DLD1 (cell line): ENCODE results near the gene RASA3.
"Not testable (repeated sequence)": the region's sequence is repeated elsewhere in the genome, so short reads cannot be mapped to it uniquely, and the experiment has no call there.

Source experiments
- in situ Hi-C: cut with HindIII; loops from 2 replicates; pipeline ENCODE4 v1.10.0; 2017; ENCODE audit warnings: low sequenced_read_pairs

RASA3 gene

DNA sequence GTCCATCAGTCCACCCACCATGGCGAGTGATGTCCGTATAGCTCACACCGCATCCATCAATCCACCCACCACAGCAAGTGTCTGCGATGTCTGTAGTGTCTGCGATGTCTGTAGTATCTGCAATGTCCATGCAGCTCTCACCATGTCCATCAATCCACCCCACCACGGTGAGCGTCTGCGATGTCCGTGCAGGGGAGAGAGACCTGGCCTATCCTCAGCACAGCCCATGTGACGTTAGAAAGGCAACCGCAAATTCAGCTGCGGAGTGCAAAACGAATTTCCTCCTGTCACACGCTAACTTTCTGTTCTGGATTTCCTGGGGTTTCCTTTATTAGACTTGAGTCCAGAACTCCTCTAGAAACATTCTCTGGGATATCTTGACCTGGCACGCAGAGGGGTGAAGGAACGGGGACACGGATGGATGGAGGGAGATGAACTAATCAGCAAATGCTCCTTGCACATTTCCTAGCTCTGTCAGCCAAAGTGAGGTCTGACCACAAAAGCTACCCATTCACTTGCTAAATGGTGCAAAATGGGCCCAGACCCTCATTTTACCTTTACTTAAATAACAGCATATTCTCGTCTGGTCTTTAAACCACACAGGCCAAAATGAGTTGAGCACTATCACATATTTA lies 18.3 kb downstream of the RASA3 start:
- in situ Hi-C loops = loop anchor here (5.0 kb wide), 1 partner anchor 57 kb away; no protein-coding TSS in a partner anchor

DNA sequence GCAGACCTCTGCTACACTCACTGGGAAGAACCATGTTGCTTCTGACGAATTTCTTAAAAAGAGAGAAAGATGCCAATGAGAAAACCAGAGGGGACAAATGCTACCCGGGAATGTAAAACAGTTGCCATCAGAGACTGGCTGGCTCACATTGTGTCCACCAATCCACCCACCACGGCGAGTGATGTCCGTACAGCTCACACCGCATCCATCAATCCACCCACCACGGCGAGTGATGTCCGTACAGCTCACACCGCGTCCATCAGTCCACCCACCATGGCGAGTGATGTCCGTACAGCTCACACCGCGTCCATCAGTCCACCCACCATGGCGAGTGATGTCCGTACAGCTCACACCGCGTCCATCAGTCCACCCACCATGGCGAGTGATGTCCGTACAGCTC lies 19.0 kb downstream of the RASA3 start:
- in situ Hi-C loops = loop anchor here (5.0 kb wide), 1 partner anchor 56 kb away; no protein-coding TSS in a partner anchor

DNA sequence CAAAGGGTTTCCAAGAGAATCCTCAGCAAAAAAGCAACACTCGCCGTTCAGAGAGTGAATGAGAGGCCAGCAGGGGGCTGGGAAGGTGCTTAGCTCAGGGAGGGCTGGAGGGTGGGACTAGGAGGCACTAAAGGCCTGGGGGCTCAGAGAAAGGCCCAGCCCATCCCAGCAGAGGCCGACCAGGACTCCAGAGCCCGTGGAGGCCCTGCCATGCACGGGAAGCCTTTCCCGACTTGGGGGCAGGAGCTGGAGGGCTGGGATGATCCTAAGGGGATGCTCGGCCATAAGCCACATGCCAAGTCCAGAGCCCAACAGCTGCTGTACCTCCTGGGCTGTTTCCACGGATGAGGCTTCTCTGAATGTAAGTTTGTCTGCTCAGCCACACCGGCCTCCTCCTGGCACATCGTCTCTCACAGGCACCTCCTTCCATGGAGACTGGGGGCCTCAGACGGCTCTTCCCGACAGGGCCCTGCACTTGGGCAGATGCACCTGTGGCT lies 19.5 kb downstream of the RASA3 start:
- in situ Hi-C loops = loop anchor here (5.0 kb wide), 1 partner anchor 56 kb away; no protein-coding TSS in a partner anchor

DNA sequence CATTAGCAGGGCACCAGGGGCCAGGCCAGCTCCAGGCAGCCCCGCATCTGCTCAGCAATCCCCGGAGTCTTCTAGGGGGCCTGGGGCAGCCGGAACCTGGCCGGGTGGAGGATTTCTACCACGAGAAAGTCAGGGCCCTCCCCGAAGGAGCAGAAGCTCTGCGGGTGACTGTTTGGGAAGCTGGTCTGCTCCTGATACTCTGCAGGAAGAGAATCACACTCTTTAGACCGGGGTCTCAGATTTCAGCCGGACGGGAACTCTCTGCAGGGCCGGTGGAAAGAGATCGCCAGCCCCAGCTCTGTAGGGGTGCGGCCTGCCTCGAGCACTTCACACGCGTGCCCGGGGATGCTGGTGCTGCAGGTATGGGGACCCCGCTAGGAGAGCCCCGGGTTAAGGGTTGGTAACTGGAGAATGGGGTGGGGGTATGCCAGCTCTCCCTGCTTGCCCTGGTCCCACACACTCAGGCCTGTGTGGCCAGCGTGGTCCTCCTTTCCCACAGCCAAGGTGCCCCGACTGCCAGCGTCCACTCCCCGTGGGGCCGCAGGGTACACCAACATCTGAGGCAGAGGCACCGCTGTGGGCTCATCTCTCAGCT lies 20.1 kb downstream of the RASA3 start:
- in situ Hi-C loops = loop anchor here (5.0 kb wide), 1 partner anchor 55 kb away; no protein-coding TSS in a partner anchor

DNA sequence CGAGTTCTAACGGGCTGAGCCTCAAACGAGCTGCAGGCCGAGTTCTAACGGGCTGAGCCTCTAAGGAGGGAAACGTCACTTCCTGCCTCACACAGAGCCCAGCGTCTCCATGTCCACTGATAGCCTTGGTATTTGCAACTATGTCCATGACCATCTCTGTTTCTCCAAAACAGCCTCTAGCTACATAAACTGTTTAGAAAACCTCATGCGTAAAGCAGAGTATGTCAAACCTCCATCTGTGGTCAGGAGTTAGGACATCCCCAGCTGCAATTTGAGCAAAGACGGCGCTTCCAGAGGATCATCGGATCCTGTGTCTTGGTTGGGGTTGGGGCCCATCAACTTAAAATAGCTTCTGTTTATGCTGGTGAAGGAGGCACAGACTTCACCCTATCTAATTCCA lies 20.8 kb downstream of the RASA3 start:
- in situ Hi-C loops = loop anchor here (5.0 kb wide), 1 partner anchor 54 kb away; no protein-coding TSS in a partner anchor

DNA sequence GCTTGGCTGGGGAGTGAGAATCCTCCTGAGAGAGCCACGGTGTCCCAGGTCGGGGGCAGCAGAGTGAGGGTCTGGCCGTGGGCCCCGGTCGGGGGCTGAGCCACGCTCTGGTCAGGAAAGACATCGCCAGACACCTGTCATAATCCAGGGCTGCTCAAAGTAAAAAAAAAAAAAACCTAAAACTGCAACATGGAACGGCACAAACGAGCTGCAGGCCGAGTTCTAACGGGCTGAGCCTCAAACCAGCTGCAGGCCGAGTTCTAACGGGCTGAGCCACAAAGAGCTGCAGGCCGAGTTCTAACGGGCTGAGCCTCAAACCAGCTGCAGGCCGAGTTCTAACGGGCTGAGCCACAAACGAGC lies 21.6 kb downstream of the RASA3 start:
- in situ Hi-C loops = loop anchor here (5.0 kb wide), 1 partner anchor 54 kb away; no protein-coding TSS in a partner anchor

DNA sequence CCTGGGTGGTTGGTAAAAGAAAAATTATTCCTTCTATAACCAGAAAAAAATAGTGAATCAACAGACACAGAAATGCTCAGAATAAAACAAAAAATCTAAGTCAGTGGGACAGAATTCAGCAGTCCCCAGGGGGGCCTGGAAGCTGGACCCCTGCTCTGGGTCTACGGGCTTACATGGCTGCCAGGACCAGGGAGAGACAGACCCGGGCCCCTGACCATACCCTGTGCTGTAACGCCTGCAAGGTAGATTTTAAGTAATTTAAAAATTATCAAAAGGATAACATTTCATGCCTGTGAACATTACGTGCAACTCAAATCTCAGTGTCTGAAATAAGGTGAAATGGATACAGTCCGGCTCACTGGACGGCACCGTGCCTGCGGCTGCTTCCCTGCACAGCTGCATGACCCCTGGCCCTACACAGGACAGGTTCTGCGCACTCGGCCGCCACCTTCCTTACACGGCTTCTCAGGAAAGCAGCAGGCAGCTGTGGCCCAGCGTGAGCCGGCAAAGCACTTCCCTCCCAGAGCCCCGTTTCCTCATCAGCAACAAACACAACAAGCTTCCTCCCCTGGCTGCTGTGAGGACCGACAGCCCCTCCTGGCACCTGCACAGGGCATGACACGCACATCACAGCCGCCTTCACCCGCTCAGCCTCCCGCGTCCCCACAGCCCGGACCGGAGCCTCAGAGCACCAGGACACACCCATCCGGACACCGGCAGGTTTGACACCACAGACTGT lies 22.2 kb downstream of the RASA3 start:
- in situ Hi-C loops = loop anchor here (5.0 kb wide), 1 partner anchor 53 kb away; no protein-coding TSS in a partner anchor

DNA sequence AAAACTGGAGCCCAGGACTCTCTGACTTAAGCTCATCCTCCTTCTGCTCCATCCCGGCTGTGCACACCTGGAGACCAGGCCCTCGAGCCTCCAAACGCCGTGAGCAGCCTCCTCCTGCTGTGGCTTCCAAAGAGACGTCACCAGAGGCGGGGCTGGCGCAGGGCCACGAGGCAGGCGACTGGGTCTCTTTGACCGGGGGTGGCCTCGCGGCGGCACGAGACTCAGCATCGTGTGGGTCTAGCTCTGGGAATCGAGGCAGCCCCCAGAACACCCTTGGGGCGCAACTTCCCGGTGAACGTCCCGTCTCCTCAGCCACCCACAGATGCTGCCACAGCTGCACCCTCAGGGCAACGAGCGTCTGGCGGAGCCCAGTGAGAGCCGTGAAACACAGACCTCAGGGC lies 22.8 kb downstream of the RASA3 start:
- in situ Hi-C loops = loop anchor here (5.0 kb wide), 1 partner anchor 52 kb away; no protein-coding TSS in a partner anchor

DNA sequence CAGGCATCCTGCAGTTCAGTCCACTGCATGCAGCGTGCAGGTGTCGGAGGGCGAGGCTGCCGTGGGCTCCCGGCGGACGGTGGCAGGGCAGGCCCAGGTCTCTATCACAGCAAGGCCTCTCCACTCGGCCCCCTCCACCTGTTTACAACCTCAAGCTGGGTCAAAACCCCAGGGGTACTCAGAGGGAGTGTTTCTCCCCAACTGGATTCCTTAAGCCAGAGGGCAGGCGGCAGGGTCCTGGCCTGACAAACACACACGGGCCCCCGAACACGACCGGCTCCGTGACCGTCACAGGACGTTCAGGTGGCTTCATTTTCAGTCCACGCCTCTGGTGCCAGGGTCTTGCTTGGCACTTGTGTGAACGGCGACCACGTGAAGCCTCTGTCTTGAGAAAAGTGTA lies 23.5 kb downstream of the RASA3 start:
- in situ Hi-C loops = no loop called here

DNA sequence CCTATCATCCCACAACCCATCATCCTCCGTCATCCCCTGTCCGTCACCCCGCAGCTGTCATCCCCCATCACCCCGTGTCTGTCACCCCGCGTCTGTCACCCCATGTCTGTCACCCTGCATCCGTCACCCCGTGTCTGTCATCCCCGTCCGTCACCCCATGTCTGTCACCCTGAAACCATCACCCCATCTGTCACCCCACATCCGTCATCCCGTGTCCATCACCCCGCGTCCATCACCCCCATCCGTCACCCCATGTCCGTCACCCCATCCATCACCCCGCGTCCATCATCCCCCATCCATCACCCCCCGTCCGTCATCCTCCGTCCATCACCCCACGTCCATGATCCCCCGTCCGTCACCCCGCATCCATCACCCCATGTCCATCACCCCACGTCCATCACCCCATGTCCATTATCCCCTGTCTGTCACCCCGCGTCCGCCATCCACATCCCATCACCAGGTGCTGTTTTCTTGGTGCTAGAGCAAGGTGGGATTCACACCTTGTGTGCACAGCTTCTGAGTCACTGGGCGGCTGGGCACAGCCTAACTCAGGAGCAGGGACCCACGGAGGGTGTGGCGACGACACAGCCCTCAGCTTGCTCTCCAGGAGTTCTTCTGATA lies 24.2 kb downstream of the RASA3 start:
- in situ Hi-C loops = no loop called here

DNA sequence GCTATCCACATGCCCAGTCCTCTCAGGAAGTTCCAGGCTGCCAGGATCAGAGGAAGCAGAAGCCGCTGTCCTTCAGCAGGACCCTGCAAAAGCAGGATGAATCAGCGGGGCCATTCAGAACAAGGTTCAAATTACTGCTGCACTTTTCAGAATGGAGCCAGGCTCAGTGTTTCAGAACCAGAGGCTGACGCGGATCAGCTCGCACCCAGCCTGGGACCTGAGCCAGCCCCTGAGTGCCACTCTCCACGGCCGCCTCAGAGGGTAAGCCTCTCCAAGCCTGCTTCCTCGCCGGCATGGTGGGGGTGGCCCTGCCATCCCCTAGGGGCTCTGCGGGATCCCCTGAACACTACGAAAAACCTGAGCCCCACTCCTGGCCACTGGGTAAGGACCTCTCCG lies 24.7 kb downstream of the RASA3 start:
- in situ Hi-C loops = no loop called here

DNA sequence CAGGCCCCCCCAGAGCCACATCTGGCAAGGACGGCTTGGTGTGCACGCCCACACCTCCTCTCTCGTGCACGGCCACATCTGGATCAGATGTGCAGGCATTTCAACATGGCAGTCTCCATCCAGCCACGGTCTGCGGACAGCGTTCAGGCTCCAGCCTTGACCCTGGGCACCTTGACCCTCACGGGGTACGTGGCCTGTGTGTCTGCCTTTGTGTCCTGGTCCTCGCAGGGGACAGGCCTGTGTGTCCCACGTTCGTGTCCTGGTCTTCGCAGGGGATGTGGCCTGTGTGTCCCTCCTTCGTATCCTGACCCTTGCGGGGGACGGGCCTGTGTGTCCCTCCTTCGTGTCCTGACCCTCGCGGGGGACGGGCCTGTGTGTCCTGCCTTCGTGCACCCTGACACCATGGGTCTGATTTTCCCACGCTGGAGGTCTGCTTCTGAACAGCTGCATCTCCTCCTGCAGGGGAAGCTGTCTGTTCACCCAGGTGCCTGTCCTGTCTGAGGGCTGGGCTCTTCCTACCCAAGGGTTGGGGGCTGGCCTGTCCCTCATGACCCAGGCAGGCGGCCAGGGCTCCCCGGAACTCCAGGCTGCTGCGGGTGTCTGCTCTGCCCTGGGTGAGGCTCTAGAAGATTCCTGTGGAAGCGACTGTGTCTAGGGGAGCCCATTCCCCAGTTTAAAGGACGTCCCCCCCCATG lies 25.3 kb downstream of the RASA3 start:
- in situ Hi-C loops = no loop called here

DNA sequence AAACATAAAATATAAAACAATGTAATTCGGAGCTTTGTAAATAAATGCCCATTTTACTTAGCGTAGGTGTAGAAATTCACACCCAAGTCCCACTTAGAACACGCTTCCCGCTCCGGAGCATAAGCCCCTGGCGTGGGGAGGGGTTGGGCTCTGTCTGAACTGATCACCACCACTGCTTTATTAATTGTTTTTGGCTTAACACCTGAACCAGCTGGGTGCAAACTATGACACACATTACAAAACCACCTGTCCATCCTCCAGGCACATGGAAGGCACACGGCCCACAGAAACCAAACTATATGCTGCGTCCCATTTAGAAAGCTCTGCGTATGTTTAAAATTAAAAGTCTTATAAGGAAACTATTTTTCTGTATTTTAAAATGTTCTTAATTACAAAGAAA lies 25.9 kb downstream of the RASA3 start:
- in situ Hi-C loops = no loop called here

DNA sequence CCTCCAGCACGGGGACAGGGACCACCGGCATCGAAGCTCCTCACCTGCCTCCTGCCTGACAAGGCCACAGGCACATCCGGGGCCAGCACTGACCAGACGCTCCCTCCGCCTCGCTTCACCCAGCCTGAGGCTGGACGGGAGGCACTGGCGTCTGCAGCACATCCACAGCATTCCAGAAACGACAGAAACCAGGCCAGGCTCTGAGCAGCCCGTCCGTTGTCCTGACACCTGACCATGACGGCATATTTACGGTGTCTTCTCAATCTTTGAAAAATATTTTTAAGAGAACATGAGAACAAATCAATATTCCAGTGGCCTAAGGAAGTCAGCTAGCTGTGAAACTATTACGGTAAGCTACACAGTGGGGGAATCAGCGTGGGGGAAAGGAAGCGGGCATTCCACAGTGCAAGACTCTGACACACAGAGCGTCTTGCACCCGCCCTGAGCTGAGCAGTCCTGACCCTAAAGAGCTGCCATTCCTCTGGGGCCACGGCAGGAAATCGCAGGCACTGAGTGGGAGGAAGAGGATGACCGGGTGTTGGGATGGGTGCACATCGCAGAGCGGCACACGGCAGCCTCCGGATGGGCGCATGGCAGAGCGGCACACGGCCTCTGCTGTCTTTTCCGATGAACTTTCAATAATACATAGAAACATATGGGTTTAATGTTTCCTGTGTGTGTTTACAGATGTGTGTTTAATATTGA lies 26.8 kb downstream of the RASA3 start:
- in situ Hi-C loops = no loop called here

DNA sequence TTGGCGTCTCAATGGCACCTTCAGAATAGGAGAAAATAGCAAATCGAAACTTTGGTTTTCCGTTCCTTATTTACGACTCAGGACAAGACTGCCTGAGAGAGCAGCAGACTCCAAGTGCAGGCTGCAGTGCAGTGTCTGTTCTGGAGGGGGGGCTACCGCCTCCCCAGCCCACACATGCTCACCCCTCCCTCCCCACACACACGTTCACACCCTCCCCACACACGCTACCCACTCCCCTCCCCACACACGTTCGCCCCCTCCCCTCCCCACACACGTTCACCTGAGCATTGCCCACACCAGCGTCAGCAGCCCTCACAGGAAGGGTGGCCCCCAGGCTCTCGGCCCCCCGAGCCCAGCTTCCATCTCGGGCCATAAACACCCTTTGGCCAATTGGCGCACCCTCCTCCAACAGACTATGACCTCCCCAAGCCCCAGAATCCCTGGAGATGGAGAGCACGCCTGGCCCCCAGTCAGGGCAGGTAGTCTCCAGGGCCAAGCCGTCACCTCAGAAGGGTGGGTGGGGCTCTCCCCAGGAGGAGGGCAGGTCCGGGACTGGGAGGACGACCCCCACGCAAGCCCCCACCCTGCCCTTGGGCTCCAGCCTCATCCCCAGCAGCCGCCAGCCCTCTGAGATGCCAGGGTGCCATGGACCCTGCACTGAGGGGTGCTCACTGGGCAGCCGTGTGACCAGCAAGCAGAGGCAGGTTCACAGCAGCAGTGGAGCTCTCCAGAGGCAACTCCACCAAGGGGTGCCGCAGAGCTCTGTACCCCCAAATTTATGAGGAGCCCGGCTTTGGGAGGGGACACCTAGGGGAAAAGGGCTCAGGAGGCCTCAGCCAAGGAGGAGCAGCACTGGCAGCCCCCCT lies 27.5 kb downstream of the RASA3 start:
- in situ Hi-C loops = no loop called here

DNA sequence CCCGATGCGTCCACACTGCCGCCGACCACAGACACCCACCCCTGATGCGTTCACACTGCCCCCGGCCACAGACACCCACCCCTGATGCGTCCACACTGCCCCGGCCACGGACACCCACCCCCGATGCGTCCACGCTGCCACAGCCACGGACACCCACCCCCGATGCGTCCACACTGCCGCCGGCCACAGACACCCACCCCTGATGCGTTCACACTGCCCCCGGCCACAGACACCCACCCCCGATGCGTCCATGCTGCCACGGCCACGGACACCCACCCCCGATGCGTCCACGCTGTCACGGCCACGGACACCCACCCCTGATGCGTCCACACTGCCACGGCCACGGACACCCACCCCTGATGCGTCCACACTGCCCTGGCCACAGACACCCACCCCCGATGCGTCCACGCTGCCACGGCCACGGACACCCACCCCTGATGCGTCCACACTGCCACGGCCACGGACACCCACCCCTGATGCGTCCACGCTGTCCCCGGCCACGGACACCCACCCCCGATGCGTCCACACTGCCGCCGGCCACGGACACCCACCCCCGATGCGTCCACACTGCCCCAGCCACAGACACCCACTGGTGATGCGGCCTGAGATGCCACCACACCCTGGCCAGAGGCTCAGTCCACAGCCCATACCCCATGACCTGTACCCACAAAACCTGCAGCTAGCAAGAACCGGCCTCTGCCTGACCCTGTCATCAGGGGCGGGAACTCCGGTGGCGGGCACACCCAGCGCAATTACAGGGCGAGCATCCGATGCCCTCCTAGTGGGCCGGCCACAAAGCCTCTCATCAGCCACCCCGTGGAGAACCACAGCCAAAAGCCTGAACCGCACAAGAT lies 28.4 kb downstream of the RASA3 start:
- in situ Hi-C loops = no loop called here

DNA sequence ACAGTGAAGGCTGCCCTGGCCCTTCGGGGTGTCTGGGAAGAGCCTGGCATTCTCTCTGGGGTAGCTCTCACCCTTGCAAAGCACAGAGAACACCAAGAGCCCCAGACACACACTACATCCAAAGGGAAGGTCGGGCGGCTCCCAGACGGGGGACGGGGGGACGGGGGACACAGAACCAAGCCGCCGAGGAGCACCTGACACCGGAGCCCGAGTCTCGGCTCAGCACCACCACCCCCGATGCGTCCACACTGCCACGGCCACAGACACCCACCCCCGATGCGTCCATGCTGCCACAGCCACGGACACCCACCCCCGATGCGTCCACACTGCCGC lies 29.2 kb downstream of the RASA3 start:
- in situ Hi-C loops = not testable (repeated sequence)
